GM23338 (cell line): ENCODE measurements around the gene PTGDS. TPM values are rescaled to one million over a fixed set of nuclear protein-coding genes. Genes with fewer than 3 reads are reported as not detected.

Source experiments
- ATAC-seq: fragments of 200-7000 bp; cut with Tn5 transposase; 3 replicates; pipeline ENCODE4 v1.9.1; 2020
- DNase-seq: peaks from one replicate; pipeline ENCODE4 v3.0.0-alpha.2; 2015; ENCODE audit warnings: low spot score
- H2AFZ ChIP-seq: fragments of 200-600 bp; sonication (generic); 2 replicates; pipeline ENCODE4 v1.8.0; 2016; ENCODE audit warnings: antibody characterized with exemption, mild to moderate bottlenecking, moderate library complexity
- H3F3A ChIP-seq: fragments of 200-600 bp; sonication (generic); replicated peaks from 2 replicates; pipeline ENCODE4 v1.8.0; 2017; ENCODE audit warnings: antibody characterized with exemption, mixed run types, low read depth
- H3K27ac ChIP-seq: fragments of 200-600 bp; sonication (generic); 2 replicates; pipeline ENCODE4 v1.6.1; 2016; ENCODE audit warnings: low read depth
- H3K27me3 ChIP-seq: fragments of 200-600 bp; sonication (generic); 2 replicates; pipeline ENCODE4 v1.8.0; 2016; ENCODE audit warnings: mild to moderate bottlenecking, mixed run types, moderate library complexity; ENCODE audit not compliant: insufficient read depth
- H3K36me3 ChIP-seq: fragments of 200-600 bp; sonication (generic); 2 replicates; pipeline ENCODE4 v1.8.0; 2016; ENCODE audit warnings: mild to moderate bottlenecking; ENCODE audit not compliant: insufficient read depth
- H3K4me1 ChIP-seq: fragments of 200-600 bp; sonication (generic); 2 replicates; pipeline ENCODE4 v1.8.0; 2016; ENCODE audit warnings: mild to moderate bottlenecking, moderate library complexity; ENCODE audit not compliant: insufficient read depth
- H3K4me2 ChIP-seq: fragments of 200-600 bp; sonication (generic); 2 replicates; pipeline ENCODE4 v1.7.1; 2017; ENCODE audit warnings: mixed run types
- H3K4me3 ChIP-seq: fragments of 200-600 bp; sonication (generic); 2 replicates; pipeline ENCODE4 v1.6.1; 2016; ENCODE audit warnings: mixed run types
- H3K79me2 ChIP-seq: fragments of 200-600 bp; sonication (generic); replicated peaks from 2 replicates; pipeline ENCODE4 v1.8.0; 2017; ENCODE audit warnings: mild to moderate bottlenecking; ENCODE audit not compliant: insufficient read depth
- H3K9me2 ChIP-seq: fragments of 200-600 bp; sonication (generic); 2 replicates; pipeline ENCODE4 v1.8.0; 2017; ENCODE audit not compliant: insufficient read depth
- H4K20me1 ChIP-seq: fragments of 200-600 bp; sonication (generic); replicated peaks from 2 replicates; pipeline ENCODE4 v1.8.0; 2017; ENCODE audit warnings: mild to moderate bottlenecking; ENCODE audit not compliant: insufficient read depth
- H3K27ac Mint-ChIP-seq: 2 replicates; pipeline ENCODE4 v1.8.0; 2020; ENCODE audit warnings: inconsistent platforms, mild to moderate bottlenecking, moderate library complexity, mixed read lengths
- H3K27me3 Mint-ChIP-seq: 3 replicates; pipeline ENCODE4 v1.8.0; 2022; ENCODE audit warnings: low read depth, mild to moderate bottlenecking, moderate library complexity, mixed read lengths, inconsistent platforms; ENCODE audit not compliant: insufficient read depth, poor library complexity
- H3K36me3 Mint-ChIP-seq: 3 replicates; pipeline ENCODE4 v1.8.0; 2021; ENCODE audit warnings: low read depth, mild to moderate bottlenecking, inconsistent platforms, moderate library complexity, mixed read lengths
- H3K4me1 Mint-ChIP-seq: 3 replicates; pipeline ENCODE4 v1.8.0; 2020; ENCODE audit warnings: mild to moderate bottlenecking, inconsistent platforms, mixed read lengths
- H3K4me3 Mint-ChIP-seq: 3 replicates; pipeline ENCODE4 v1.8.0; 2021; ENCODE audit warnings: moderate library complexity, mild to moderate bottlenecking, inconsistent platforms, mixed read lengths
- H3K9me3 Mint-ChIP-seq: 3 replicates; pipeline ENCODE4 v1.8.0; 2020; ENCODE audit warnings: moderate library complexity, mild to moderate bottlenecking, inconsistent platforms, mixed read lengths
- CREB1 ChIP-seq: fragments of 250-450 bp; sonication (Bioruptor Pico); IDR thresholded peaks from 2 replicates; pipeline ENCODE4 v1.5.0; 2020; ENCODE audit warnings: low read depth, mild to moderate bottlenecking, moderate library complexity
- ETS1 ChIP-seq: IDR thresholded peaks from 2 replicates; pipeline ENCODE4 v1.6.1; 2016; ENCODE audit warnings: antibody characterized with exemption
- EZH2 ChIP-seq: fragments of 200-600 bp; sonication (generic); IDR thresholded peaks from one replicate; pipeline ENCODE4 v1.8.0; 2017; ENCODE audit warnings: antibody characterized with exemption, mild to moderate bottlenecking, low read depth; ENCODE audit not compliant: unreplicated experiment
- JUNB ChIP-seq: IDR thresholded peaks from one replicate; pipeline ENCODE4 v1.6.1; 2016; ENCODE audit warnings: antibody characterized with exemption; ENCODE audit not compliant: unreplicated experiment
- POLR2AphosphoS5 ChIP-seq: IDR thresholded peaks from 2 replicates; pipeline ENCODE4 v1.6.1; 2016; ENCODE audit warnings: antibody characterized with exemption, low read depth
- REST ChIP-seq: IDR thresholded peaks from one replicate; pipeline ENCODE4 v1.6.1; 2018; ENCODE audit warnings: antibody characterized with exemption; ENCODE audit not compliant: unreplicated experiment
- ZNF114 ChIP-seq: fragments of 250-450 bp; sonication (Bioruptor Pico); IDR thresholded peaks from 2 replicates; pipeline ENCODE4 v1.5.0; 2020; ENCODE audit warnings: mild to moderate bottlenecking, moderate library complexity
- ZNF462 ChIP-seq: fragments of 250-450 bp; sonication (Bioruptor Pico); IDR thresholded peaks from 2 replicates; pipeline ENCODE4 v1.5.0; 2020; ENCODE audit warnings: mild to moderate bottlenecking, moderate library complexity
- polyA plus RNA-seq: library from polyadenylated mRNA; unstranded; fragments of >200 nt; fragmentation: Nextera tagmentation; extraction: Ambion mirVana; gene quantifications from 2 replicates; pipeline ENCODE4 v1.2.1, GENCODE V29; 2016
- total RNA-seq: library from RNA; depleted of rRNA; stranded (reverse); fragments of >200 nt; shearing (Covaris generic); gene quantifications from 2 replicates; pipeline ENCODE4 v1.2.3, GENCODE V29; 2014
- TF ChIP-seq, protein P1 (sequence below), 2 experiments: fragments of 200-600 bp in 1 of 2; sonication (generic) in 1 of 2; conservative IDR thresholded peaks; 2 replicates each; pipeline versions ENCODE4 v1.5.1 to v1.6.1; 2016 to 2017; ENCODE audit warnings: antibody characterized with exemption in 2 of 2, low read depth in 2 of 2, mild to moderate bottlenecking in 2 of 2, moderate library complexity in 1 of 2

PTGDS gene
- total and polyA plus RNA-seq, 2 experiments from 2014 or later, result 1.9 to 3.1 TPM

DNA sequence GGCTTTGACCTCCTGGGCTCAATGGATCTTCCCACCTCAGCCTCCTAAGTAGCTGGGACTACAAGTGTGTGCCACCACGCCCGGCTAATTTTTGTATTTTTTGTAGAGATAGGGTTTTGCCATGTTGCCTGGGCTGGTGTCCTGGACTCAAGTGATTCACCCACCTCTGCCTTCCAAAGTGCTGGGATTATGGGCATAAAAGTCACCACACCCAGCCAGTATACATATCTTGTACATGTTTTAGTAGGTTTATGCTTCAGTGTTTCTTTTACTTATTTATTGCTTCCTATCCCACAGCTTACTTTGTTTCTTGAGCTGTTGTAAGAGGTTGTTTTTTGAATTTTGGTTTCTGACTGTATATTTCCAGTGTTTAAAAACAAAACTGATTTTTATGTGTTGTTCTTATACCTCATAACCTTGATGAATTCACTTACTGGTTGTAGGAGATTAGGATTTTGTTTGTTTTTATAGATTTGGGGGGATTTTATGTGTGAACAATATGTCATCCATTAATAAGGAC is 45.6 kb upstream of the PTGDS start (continued):
- TF ChIP-seq REST, result no peak
- no peak for TF ChIP-seq ZNF114
- no peak for TF ChIP-seq POLR2AphosphoS5
- TF ChIP-seq CREB1 (CRISPR knock-in tag), result no peak
- no peak for TF ChIP-seq EZH2
- TF ChIP-seq, protein P1, sequence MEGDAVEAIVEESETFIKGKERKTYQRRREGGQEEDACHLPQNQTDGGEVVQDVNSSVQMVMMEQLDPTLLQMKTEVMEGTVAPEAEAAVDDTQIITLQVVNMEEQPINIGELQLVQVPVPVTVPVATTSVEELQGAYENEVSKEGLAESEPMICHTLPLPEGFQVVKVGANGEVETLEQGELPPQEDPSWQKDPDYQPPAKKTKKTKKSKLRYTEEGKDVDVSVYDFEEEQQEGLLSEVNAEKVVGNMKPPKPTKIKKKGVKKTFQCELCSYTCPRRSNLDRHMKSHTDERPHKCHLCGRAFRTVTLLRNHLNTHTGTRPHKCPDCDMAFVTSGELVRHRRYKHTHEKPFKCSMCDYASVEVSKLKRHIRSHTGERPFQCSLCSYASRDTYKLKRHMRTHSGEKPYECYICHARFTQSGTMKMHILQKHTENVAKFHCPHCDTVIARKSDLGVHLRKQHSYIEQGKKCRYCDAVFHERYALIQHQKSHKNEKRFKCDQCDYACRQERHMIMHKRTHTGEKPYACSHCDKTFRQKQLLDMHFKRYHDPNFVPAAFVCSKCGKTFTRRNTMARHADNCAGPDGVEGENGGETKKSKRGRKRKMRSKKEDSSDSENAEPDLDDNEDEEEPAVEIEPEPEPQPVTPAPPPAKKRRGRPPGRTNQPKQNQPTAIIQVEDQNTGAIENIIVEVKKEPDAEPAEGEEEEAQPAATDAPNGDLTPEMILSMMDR (conservative IDR thresholded peaks at IDR 0.05; ENCODE audit: low read depth in 2 of 2), result no peak

- 0 out of 2 replicates have a peak, but pooled peaks cover 13% of the 10 kb centered on the region for H3K79me2 ChIP-seq
- no peaks in the 10 kb centered on the region for H3K27me3 ChIP-seq
- peak overlapping the region; percentile 38; the same call in 1 of the 2 replicates for H3K4me2 ChIP-seq
- no peak overlapping the region; the same call in 2 of the 3 replicates for H3K4me3 Mint-ChIP-seq
- no peaks in the 10 kb centered on the region for H3K4me1 ChIP-seq
- H4K20me1 ChIP-seq, result peaks cover 15% of the 10 kb centered on the region
- no peak overlapping the region for H2AFZ ChIP-seq
- ATAC-seq (no peak), DNase-seq (no peak)
- H3K9me2 ChIP-seq, result no peaks in the 10 kb centered on the region; the same call in 1 of the 2 replicates
- H3K36me3 Mint-ChIP-seq, result peaks cover 43% of the 10 kb centered on the region
- peaks cover 11% of the 10 kb centered on the region; the same call in 1 of the 2 replicates for H3F3A ChIP-seq
- H3K9me3 Mint-ChIP-seq, result no peaks in the 10 kb centered on the region; the same call in 2 of the 3 replicates
- H3K36me3 ChIP-seq, result no peaks in the 10 kb centered on the region
- peak overlapping the region; percentile 45; the same call in 1 of the 2 replicates for H3K27ac ChIP-seq
- no peak overlapping the region for H3K4me3 ChIP-seq
- no peak overlapping the region for H3K27ac Mint-ChIP-seq
- peaks cover 11% of the 10 kb centered on the region for H3K4me1 Mint-ChIP-seq
- peaks cover 8% of the 10 kb centered on the region for H3K27me3 Mint-ChIP-seq
- TF ChIP-seq EZH2 (no peak), ETS1 (no peak), JUNB (no peak), ZNF462 (CRISPR knock-in tag) (no peak)
- TF ChIP-seq, protein P1 (conservative IDR thresholded peaks at IDR 0.05; ENCODE audit: low read depth in 2 of 2), result no peak
These were observed 43.0 kb upstream of the PTGDS start for GRCh38 chr9:136934277-136934676.
